GM21825 (cell line): Measurements from ENCODE around the gene ADAMTS17.

ENCODE experiments used
- ATAC-seq: cut with Tn5 transposase; IDR thresholded peaks from one replicate; pipeline ENCODE4 v1.9.1; 2021; ENCODE audit warnings: mild to moderate bottlenecking, moderate library complexity; ENCODE audit not compliant: unreplicated experiment

Gene ADAMTS17

GRCh38 chr15:100114100-100114499, 227.7 kb downstream of the ADAMTS17 start:
- no peak for ATAC-seq

GRCh38 chr15:100113351-100114080, 228.3 kb downstream of the ADAMTS17 start:
- no peak for ATAC-seq

- no peak for ATAC-seq
Measured at GRCh38 chr15:100112636-100113305, 229.0 kb downstream of the ADAMTS17 start.

GRCh38 chr15:100112061-100112420, 229.7 kb downstream of the ADAMTS17 start:
- ATAC-seq = no peak

GRCh38 chr15:100111125-100112060, 230.4 kb downstream of the ADAMTS17 start:
- no peak for ATAC-seq

- ATAC-seq = no peak
Measured at GRCh38 chr15:100109486-100110035, 232.2 kb downstream of the ADAMTS17 start.

GRCh38 chr15:100108846-100109245, 232.9 kb downstream of the ADAMTS17 start:
- no peak for ATAC-seq

GRCh38 chr15:100108346-100108745, 233.4 kb downstream of the ADAMTS17 start:
- no peak for ATAC-seq

GRCh38 chr15:100107606-100108225, 234.1 kb downstream of the ADAMTS17 start:
- no peak for ATAC-seq

- ATAC-seq = no peak
Measured at GRCh38 chr15:100107151-100107550, 234.6 kb downstream of the ADAMTS17 start.

- no peak for ATAC-seq
Measured at GRCh38 chr15:100106732-100107131, 235.0 kb downstream of the ADAMTS17 start.

- no peak for ATAC-seq
Measured at GRCh38 chr15:100105101-100105500, 236.7 kb downstream of the ADAMTS17 start.

GRCh38 chr15:100104245-100104644, 237.5 kb downstream of the ADAMTS17 start:
- no peak for ATAC-seq

- ATAC-seq = no peak
Measured at GRCh38 chr15:100103828-100104227, 237.9 kb downstream of the ADAMTS17 start.

GRCh38 chr15:100101426-100102089, 240.2 kb downstream of the ADAMTS17 start:
- no peak for ATAC-seq

- ATAC-seq = no peak
Measured at GRCh38 chr15:100100926-100101325, 240.8 kb downstream of the ADAMTS17 start.

- no peak for ATAC-seq
Measured at GRCh38 chr15:100099976-100100375, 241.8 kb downstream of the ADAMTS17 start.

- ATAC-seq = no peak
Measured at GRCh38 chr15:100098705-100099104, 243.1 kb downstream of the ADAMTS17 start.

GRCh38 chr15:100097342-100098127, 244.2 kb downstream of the ADAMTS17 start:
- ATAC-seq = no peak
